GM06990 (cell line): Measurements from ENCODE around the gene MRPL24.
A peak's percentile ranks its signal among the peaks of the same experiment; 100 is the strongest.

Source experiments
- DNase-seq: peaks from one replicate; pipeline ENCODE4 v3.0.0-alpha.2; 2011; ENCODE audit not compliant: insufficient read length; ENCODE audit errors: extremely low read depth
- H3K27me3 ChIP-seq: replicated peaks from 2 replicates; pipeline ENCODE4 v1.6.0; 2011; ENCODE audit warnings: low read length; ENCODE audit not compliant: control insufficient read depth, insufficient read depth
- H3K36me3 ChIP-seq: 2 replicates; pipeline ENCODE4 v1.5.1; 2011; ENCODE audit warnings: low read length; ENCODE audit not compliant: control insufficient read depth, insufficient read depth
- H3K4me3 ChIP-seq: replicated peaks from 2 replicates; pipeline ENCODE4 v1.5.1; 2011; ENCODE audit warnings: low read depth, mild to moderate bottlenecking, control low read depth, low read length
- TF ChIP-seq, protein P1 (sequence below): IDR thresholded peaks from 2 replicates; pipeline ENCODE4 v1.5.1; 2011; ENCODE audit warnings: low read length, control low read depth, mild to moderate bottlenecking, inconsistent platforms; ENCODE audit not compliant: insufficient read depth, poor library complexity, severe bottlenecking

Gene MRPL24

DNA sequence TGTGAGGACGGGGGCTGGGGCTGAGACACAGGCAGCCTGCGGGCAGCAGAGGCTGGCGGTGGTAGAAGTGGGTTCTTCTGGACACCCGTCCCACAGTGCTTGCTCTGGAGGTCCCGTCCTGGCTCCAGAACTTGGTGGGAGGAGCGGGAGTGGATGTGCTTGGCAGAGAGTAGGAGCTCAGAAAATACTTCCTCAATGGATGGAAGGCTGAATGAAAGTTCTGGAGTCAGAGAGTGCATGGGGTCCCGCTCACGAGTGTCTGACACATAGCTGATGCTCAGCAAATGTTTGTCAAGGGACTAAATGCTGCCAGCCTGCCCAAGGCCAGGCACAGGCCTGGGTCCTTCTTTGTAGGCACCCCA lies 50.2 kb downstream of the MRPL24 start:
- H3K4me3 ChIP-seq, result no peak overlapping the region
- H3K27me3 ChIP-seq, result peaks cover 1% of the 10 kb centered on the region
- TF ChIP-seq, protein P1, sequence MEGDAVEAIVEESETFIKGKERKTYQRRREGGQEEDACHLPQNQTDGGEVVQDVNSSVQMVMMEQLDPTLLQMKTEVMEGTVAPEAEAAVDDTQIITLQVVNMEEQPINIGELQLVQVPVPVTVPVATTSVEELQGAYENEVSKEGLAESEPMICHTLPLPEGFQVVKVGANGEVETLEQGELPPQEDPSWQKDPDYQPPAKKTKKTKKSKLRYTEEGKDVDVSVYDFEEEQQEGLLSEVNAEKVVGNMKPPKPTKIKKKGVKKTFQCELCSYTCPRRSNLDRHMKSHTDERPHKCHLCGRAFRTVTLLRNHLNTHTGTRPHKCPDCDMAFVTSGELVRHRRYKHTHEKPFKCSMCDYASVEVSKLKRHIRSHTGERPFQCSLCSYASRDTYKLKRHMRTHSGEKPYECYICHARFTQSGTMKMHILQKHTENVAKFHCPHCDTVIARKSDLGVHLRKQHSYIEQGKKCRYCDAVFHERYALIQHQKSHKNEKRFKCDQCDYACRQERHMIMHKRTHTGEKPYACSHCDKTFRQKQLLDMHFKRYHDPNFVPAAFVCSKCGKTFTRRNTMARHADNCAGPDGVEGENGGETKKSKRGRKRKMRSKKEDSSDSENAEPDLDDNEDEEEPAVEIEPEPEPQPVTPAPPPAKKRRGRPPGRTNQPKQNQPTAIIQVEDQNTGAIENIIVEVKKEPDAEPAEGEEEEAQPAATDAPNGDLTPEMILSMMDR, result no peak
- no peak for DNase-seq
- H3K36me3 ChIP-seq, result no peaks in the 10 kb centered on the region

DNA sequence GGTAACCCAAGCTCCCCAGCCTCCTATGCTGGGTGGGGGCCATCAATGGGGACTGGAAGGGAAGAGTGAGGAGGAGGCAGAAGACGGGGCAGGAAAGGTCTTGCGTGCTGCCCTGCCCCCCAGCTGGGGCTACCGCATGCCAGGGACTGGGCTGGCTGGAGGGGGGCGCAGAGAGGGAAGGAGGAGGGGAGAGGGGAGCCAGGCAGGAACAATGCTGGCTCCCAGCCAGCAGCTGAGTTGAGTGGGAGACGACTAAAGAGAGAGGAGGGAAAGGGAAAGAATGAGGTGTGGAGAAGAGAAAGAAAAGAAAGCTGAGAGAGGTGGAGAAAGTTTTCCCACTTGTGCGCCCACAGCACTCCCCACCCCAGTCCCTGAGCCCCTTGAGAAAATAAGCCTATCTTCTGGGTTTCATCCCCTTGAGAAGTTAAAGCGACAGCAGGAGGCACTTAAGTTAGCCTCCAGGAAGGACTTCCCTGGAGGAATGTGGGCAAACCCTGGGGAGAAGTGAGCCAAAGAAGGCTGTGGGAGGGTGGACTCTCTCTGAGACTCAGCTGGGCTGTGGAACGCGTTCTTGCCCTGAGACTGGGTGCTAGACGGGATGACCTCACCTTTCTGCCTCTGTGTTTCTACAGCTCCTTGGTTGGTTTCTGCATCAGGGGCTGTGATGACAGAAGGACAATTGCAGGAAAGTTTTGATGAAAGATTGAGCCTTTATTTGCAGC lies 50.8 kb downstream of the MRPL24 start:
- TF ChIP-seq, protein P1, result no peak
- Histone ChIP-seq H3K4me3 (no peak overlapping the region), H3K27me3 (peaks cover 1% of the 10 kb centered on the region), H3K36me3 (no peaks in the 10 kb centered on the region)
- no peak for DNase-seq

DNA sequence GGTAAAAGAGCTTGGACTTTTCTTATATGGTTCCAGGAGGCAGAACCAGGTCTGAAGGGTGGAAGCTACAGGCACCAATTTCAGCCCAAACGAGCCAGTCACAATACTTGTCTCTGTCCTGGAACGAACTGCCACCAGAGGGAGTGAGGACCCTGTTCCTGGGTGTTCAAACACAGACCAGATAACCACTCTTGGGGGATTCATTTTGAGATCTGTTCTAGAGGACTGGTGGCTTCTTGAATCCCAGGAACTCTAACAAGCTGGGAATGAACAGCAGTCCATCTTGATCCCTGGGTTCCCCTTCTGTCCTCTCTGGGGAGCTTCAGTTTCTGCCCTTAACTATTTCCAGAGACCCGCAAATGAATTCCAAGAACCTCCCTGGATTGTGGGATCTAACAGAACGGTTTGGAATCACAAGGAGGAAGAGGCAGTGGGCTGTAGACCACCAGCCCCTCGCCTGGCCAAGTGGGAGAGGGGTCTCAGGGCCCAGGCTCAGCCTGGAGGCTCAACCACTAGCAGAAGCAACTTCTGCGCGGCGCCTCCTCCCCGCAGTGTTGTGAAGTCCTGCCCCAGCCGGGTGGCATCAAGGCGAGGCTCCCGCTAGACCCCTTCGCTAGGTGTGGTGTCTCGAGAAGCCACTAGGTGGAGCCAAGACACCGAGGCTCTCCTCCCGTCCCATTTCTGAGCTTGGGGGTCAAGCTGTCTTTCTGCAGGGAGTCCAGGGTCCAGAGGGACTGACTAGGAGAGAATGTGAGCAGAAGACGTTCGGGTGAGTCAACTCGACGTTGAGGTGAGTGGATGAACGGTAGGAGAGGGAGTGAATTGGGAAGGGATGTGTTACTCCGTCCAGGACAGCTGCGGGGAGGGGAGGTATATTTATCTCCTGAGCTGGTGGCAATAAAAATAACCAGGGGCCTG lies 51.6 kb downstream of the MRPL24 start:
- peaks cover 1% of the 10 kb centered on the region for H3K27me3 ChIP-seq
- H3K4me3 ChIP-seq, result no peak overlapping the region
- TF ChIP-seq, protein P1, result peak; percentile 90

More for the DNA sequence above, 51.6 kb downstream of the MRPL24 start:
- H3K36me3 ChIP-seq, result no peaks in the 10 kb centered on the region
- DNase-seq, result peak; percentile 62
